Liver (tissue), 9 donors: Measurements from ENCODE around the gene CCT2. TPM values are rescaled to one million over a fixed set of nuclear protein-coding genes. Genes with fewer than 3 reads are reported as not detected.

ENCODE experiments used
- DNase-seq: peaks from one replicate; pipeline ENCODE4 v3.0.0-alpha.2; 2017; ENCODE audit warnings: low spot score
- H3K27ac ChIP-seq, 2 donors: one replicate each; pipeline ENCODE4 v1.7.0; 2013; ENCODE audit warnings: inconsistent platforms in 2 of 2, low read length in 2 of 2, control low read depth in 1 of 2, low read depth in 1 of 2, mild to moderate bottlenecking in 1 of 2
- H3K27me3 ChIP-seq, 4 donors: one replicate each; pipeline versions ENCODE4 v1.6.1 to v1.7.0; 2013; ENCODE audit warnings: low read length in 3 of 4, inconsistent platforms in 1 of 4, mild to moderate bottlenecking in 1 of 4, moderate library complexity in 1 of 4; ENCODE audit not compliant: control insufficient read depth in 4 of 4, insufficient read depth in 4 of 4
- H3K36me3 ChIP-seq, 4 donors: one replicate each; pipeline versions ENCODE4 v1.6.1 to v1.7.0; 2013; ENCODE audit warnings: low read length in 3 of 4, mild to moderate bottlenecking in 3 of 4, low read depth in 1 of 4, moderate library complexity in 1 of 4; ENCODE audit not compliant: control insufficient read depth in 4 of 4, insufficient read depth in 3 of 4
- H3K4me1 ChIP-seq, 4 donors: one replicate each; pipeline versions ENCODE4 v1.6.1 to v1.7.0; 2013; ENCODE audit warnings: low read length in 3 of 4, mild to moderate bottlenecking in 3 of 4, moderate library complexity in 1 of 4; ENCODE audit not compliant: control insufficient read depth in 4 of 4, insufficient read depth in 4 of 4
- H3K4me3 ChIP-seq, 3 donors: one replicate each; pipeline versions ENCODE4 v1.6.1 to v1.7.0; 2013; ENCODE audit warnings: low read length in 3 of 3, control low read depth in 1 of 3, low read depth in 1 of 3, mild to moderate bottlenecking in 1 of 3
- H3K9ac ChIP-seq, 2 donors: one replicate each; pipeline ENCODE4 v1.7.0; 2013; ENCODE audit warnings: low read length in 2 of 2, mild to moderate bottlenecking in 2 of 2, moderate library complexity in 2 of 2, control low read depth in 1 of 2, low read depth in 1 of 2
- H3K9me3 ChIP-seq, 4 donors: one replicate each; pipeline versions ENCODE4 v1.6.1 to v1.7.0; 2013; ENCODE audit warnings: low read length in 3 of 4; ENCODE audit not compliant: control insufficient read depth in 4 of 4
- ATF3 ChIP-seq: IDR thresholded peaks from 2 replicates; pipeline ENCODE4 v1.6.1; 2016; ENCODE audit warnings: antibody characterized with exemption
- CTCF ChIP-seq: fragments of 150-350 bp; IDR thresholded peaks from 2 replicates; pipeline ENCODE4 v1.5.1; 2017; ENCODE audit warnings: improper control_type of control experiment, low read depth, low read length; ENCODE audit not compliant: missing input control
- EGR1 ChIP-seq, 2 donors: IDR thresholded peaks; 2 replicates each; pipeline ENCODE4 v1.6.1; 2016 to 2018; ENCODE audit warnings: antibody characterized with exemption in 2 of 2, low read depth in 2 of 2
- FOXA1 ChIP-seq: IDR thresholded peaks from 2 replicates; pipeline ENCODE4 v1.6.1; 2016; ENCODE audit warnings: antibody characterized with exemption
- FOXA2 ChIP-seq: IDR thresholded peaks from 2 replicates; pipeline ENCODE4 v1.6.1; 2016; ENCODE audit warnings: antibody characterized with exemption
- GABPA ChIP-seq, 2 donors: IDR thresholded peaks in 1 of 2; conservative IDR thresholded peaks in 1 of 2; 2 replicates each; pipeline ENCODE4 v1.6.1; 2016; ENCODE audit warnings: antibody characterized with exemption in 2 of 2, mild to moderate bottlenecking in 1 of 2, moderate library complexity in 1 of 2
- HNF4A ChIP-seq, 2 donors: conservative IDR thresholded peaks; 2 replicates each; pipeline ENCODE4 v1.6.1; 2016; ENCODE audit warnings: antibody characterized with exemption in 2 of 2, mild to moderate bottlenecking in 2 of 2
- HNF4G ChIP-seq: IDR thresholded peaks from 2 replicates; pipeline ENCODE4 v1.6.1; 2016; ENCODE audit warnings: antibody characterized with exemption
- JUND ChIP-seq, 2 donors: IDR thresholded peaks; 2 replicates each; pipeline ENCODE4 v1.6.1; 2016; ENCODE audit warnings: antibody characterized with exemption in 2 of 2
- MAX ChIP-seq: IDR thresholded peaks from 2 replicates; pipeline ENCODE4 v1.6.1; 2016; ENCODE audit warnings: antibody characterized with exemption
- NR2F2 ChIP-seq: IDR thresholded peaks from 2 replicates; pipeline ENCODE4 v1.6.1; 2016; ENCODE audit warnings: antibody characterized with exemption
- RAD21 ChIP-seq, 2 donors: IDR thresholded peaks; 2 replicates each; pipeline ENCODE4 v1.6.1; 2016; ENCODE audit warnings: antibody characterized with exemption in 2 of 2, mild to moderate bottlenecking in 2 of 2
- REST ChIP-seq: IDR thresholded peaks from 2 replicates; pipeline ENCODE4 v1.6.1; 2016; ENCODE audit warnings: antibody characterized with exemption, mild to moderate bottlenecking
- RXRA ChIP-seq, 2 donors: IDR thresholded peaks; 2 replicates each; pipeline ENCODE4 v1.6.1; 2017 to 2018; ENCODE audit warnings: antibody characterized with exemption in 2 of 2, mild to moderate bottlenecking in 1 of 2
- SP1 ChIP-seq: IDR thresholded peaks from 2 replicates; pipeline ENCODE4 v1.6.1; 2018; ENCODE audit warnings: antibody characterized with exemption, mild to moderate bottlenecking
- TAF1 ChIP-seq: conservative IDR thresholded peaks from 2 replicates; pipeline ENCODE4 v1.6.1; 2016; ENCODE audit warnings: antibody characterized with exemption, mild to moderate bottlenecking
- YY1 ChIP-seq: IDR thresholded peaks from 2 replicates; pipeline ENCODE4 v1.6.1; 2016; ENCODE audit warnings: antibody characterized with exemption, mild to moderate bottlenecking
- ZBTB33 ChIP-seq: IDR thresholded peaks from 2 replicates; pipeline ENCODE4 v1.6.1; 2016; ENCODE audit warnings: antibody characterized with exemption
- WGBS: extraction: QIAGEN DNeasy Blood & Tissue Kit; methylation state at CpG from one replicate; pipeline ENCODE4 v1.1.7; 2013; 5-methylcytosine and 5-hydroxymethylcytosine counted together
- polyA plus RNA-seq, 2 donors: library from polyadenylated mRNA; stranded (reverse) in 1 of 2; unstranded in 1 of 2; fragments of 200-250 nt in 1 of 2; fragments of >200 nt in 1 of 2; fragmentation: Nextera tagmentation in 1 of 2; extraction: Ambion mirVana in 1 of 2; gene quantifications; one replicate each; pipeline versions ENCODE4 v1.2.1 to v1.2.3, GENCODE V29; 2013 to 2015
- total RNA-seq, 2 donors: library from RNA; depleted of rRNA; stranded (reverse); fragments of >200 nt; gene quantifications; one replicate each; pipeline ENCODE4 v1.2.3, GENCODE V29; 2014
- donor health status: healthy.
- donor health status: healthy.
- donor health status: healthy.
- donor health status: healthy.
- donor health status: healthy.

The CCT2 gene
- total and polyA plus RNA-seq, 4 donors: 43.6 to 145 (median 80.6) TPM

- no peak for TF ChIP-seq HNF4G
- no peak for TF ChIP-seq EGR1 (IDR thresholded peaks at IDR 0.05; ENCODE audit: low read depth in 2 of 2)
- TF ChIP-seq MAX: no peak
- no peak for TF ChIP-seq FOXA1
- no peak for TF ChIP-seq RXRA (IDR thresholded peaks at IDR 0.05)
- TF ChIP-seq ATF3: no peak
- TF ChIP-seq SP1: no peak
- TF ChIP-seq CTCF: no peak
These were observed 36.6 kb upstream of the CCT2 start for GRCh38 chr12:69548687-69549086.

GRCh38 chr12:69550569-69551350 is 34.5 kb upstream of the CCT2 start:
- Histone ChIP-seq H3K4me1 (peaks cover 3 to 9% (median 5%) of the 10 kb centered on the region in 4 donors), H3K4me3 (no peak overlapping the region), H3K27me3 (no peaks in the 10 kb centered on the region), H3K36me3 (peaks cover 0 to 6% (median 1%) of the 10 kb centered on the region in 4 donors), H3K27ac (no peak overlapping the region), H3K9ac (no peak overlapping the region), H3K9me3 (no peaks in the 10 kb centered on the region)
- WGBS: 85% methylated on average over 8 of the region's 8 CpGs
- no peak for DNase-seq
- TF ChIP-seq REST (no peak), SP1 (no peak), FOXA1 (no peak), NR2F2 (no peak), MAX (no peak), JUND (IDR thresholded peaks at IDR 0.05) (no peak), RAD21 (IDR thresholded peaks at IDR 0.05) (no peak), FOXA2 (no peak), CTCF (no peak), GABPA (IDR thresholded peaks at IDR 0.05 in 1 of 2, conservative IDR thresholded peaks at IDR 0.05 in 1 of 2) (no peak), EGR1 (IDR thresholded peaks at IDR 0.05; ENCODE audit: low read depth in 2 of 2) (no peak), YY1 (no peak), RXRA (IDR thresholded peaks at IDR 0.05) (no peak), HNF4A (conservative IDR thresholded peaks at IDR 0.05) (no peak), ATF3 (no peak), TAF1 (no peak), HNF4G (no peak), ZBTB33 (no peak)

More at GRCh38 chr12:69548687-69549086, 36.6 kb upstream of the CCT2 start:
- Histone ChIP-seq H3K36me3 (peaks cover 0 to 6% (median 1%) of the 10 kb centered on the region in 4 donors), H3K4me3 (no peak overlapping the region), H3K27me3 (no peaks in the 10 kb centered on the region), H3K27ac (no peak overlapping the region), H3K9me3 (peaks cover 0 to 2% (median 0%) of the 10 kb centered on the region in 4 donors), H3K4me1 (peaks cover under 1 to 3% (median 3%) of the 10 kb centered on the region in 4 donors), H3K9ac (no peak overlapping the region)
- no peak for DNase-seq
